HCT116 (cell line): ENCODE data around the gene ANTXR2. TPM values are rescaled to one million over a fixed set of nuclear protein-coding genes. Genes with fewer than 3 reads are reported as not detected.
A peak's percentile ranks its signal among the peaks of the same experiment; 100 is the strongest.

ENCODE experiments used
- ATAC-seq: fragments of 200-7000 bp; cut with Tn5 transposase; 2 replicates; pipeline ENCODE4 v1.9.1; 2020; ENCODE audit warnings: mild to moderate bottlenecking, moderate library complexity
- BruUV-seq: library from RNA; stranded (reverse); fragments of 400-500 nt; replicated peaks from 2 replicates; lab custom pipeline; 2021; lab: Mats Ljungman, UMichigan
- CTCF ChIA-PET: fragments of 300-600 bp; sonication (Branson Sonifier 250); formaldehyde crosslinking; loops from one replicate; lab custom pipeline; 2021; ENCODE audit warnings: antibody characterized with exemption; lab: Charles Lee
- POLR2A ChIA-PET: fragments of 300-600, 350-600 bp; sonication (Branson Sonifier 250); formaldehyde crosslinking; loops from one replicate; lab custom pipeline; 2021; ENCODE audit warnings: antibody characterized with exemption; lab: Charles Lee
- RAD21 ChIA-PET, 2 experiments: fragments of 300-600 bp; sonication (Branson Sonifier 250); formaldehyde crosslinking; loops; one replicate each; lab custom pipeline; 2023; ENCODE audit warnings: low total read pairs in 2 of 2; ENCODE audit not compliant: uncharacterized antibody in 2 of 2, unreplicated experiment in 2 of 2, low non-redundant PET in 1 of 2; lab: Charles Lee
- DNase-seq: peaks from one replicate; pipeline ENCODE4 v3.0.0-alpha.2; 2010; ENCODE audit warnings: low read depth, low spot score
- H2AFZ ChIP-seq: fragments of 200-600 bp; shearing (Covaris generic), sonication (generic); 2 replicates; pipeline ENCODE4 v1.6.1; 2017; ENCODE audit warnings: low read depth, mixed run types, mixed read lengths, antibody characterized with exemption, low read length; ENCODE audit not compliant: poor library complexity, severe bottlenecking
- H3K27ac ChIP-seq: 2 replicates; pipeline ENCODE4 v1.5.1; 2012; ENCODE audit warnings: low read depth, low read length
- H3K27me3 ChIP-seq: fragments of 200-600 bp; sonication (generic); 2 replicates; pipeline ENCODE4 v1.6.1; 2016; ENCODE audit warnings: mixed run types, low read length, mixed read lengths; ENCODE audit not compliant: insufficient read depth
- H3K36me3 ChIP-seq, 2 experiments: fragments of 200-500 bp in 1 of 2; fragments of 200-600 bp in 1 of 2; sonication (Bioruptor generic) in 1 of 2; sonication (generic) in 1 of 2; 2 replicates each; pipeline versions ENCODE4 v1.5.1 to v1.6.1; 2014 to 2016; ENCODE audit warnings: low read length in 2 of 2, inconsistent platforms in 1 of 2, mixed read lengths in 1 of 2, mixed run types in 1 of 2; ENCODE audit not compliant: insufficient read depth in 2 of 2, control insufficient read depth in 1 of 2
- H3K4me1 ChIP-seq, 2 experiments: fragments of 200-600 bp in 1 of 2; sonication (generic) in 1 of 2; 2 replicates each; pipeline versions ENCODE4 v1.5.1 to v1.6.1; 2012 to 2017; ENCODE audit warnings: low read length in 2 of 2, inconsistent platforms in 1 of 2, mild to moderate bottlenecking in 1 of 2, mixed read lengths in 1 of 2, mixed run types in 1 of 2, moderate library complexity in 1 of 2; ENCODE audit not compliant: insufficient read depth in 2 of 2, control insufficient read depth in 1 of 2
- H3K4me2 ChIP-seq: fragments of 200-600 bp; sonication (generic); 2 replicates; pipeline ENCODE4 v1.6.1; 2017; ENCODE audit warnings: mixed run types, low read length, mixed read lengths
- H3K4me3 ChIP-seq, 2 experiments: fragments of 200-600 bp in 1 of 2; sonication (generic) in 1 of 2; replicated peaks in 1 of 2; 2 replicates each; pipeline ENCODE4 v1.5.1; 2011 to 2016; ENCODE audit warnings: low read length in 2 of 2, control low read depth in 1 of 2, low read depth in 1 of 2, mild to moderate bottlenecking in 1 of 2, mixed read lengths in 1 of 2, mixed run types in 1 of 2
- H3K79me2 ChIP-seq: fragments of 200-600 bp; sonication (generic); 2 replicates; pipeline ENCODE4 v1.6.1; 2017; ENCODE audit warnings: mild to moderate bottlenecking, mixed run types, low read length, moderate library complexity, mixed read lengths; ENCODE audit not compliant: insufficient read depth
- H3K9ac ChIP-seq: fragments of 200-600 bp; sonication (generic); 2 replicates; pipeline ENCODE4 v1.6.1; 2016; ENCODE audit warnings: low read length, mixed read lengths
- H3K9me2 ChIP-seq: fragments of 200-600 bp; sonication (generic), shearing (Covaris generic); 2 replicates; pipeline ENCODE4 v1.6.1; 2017; ENCODE audit warnings: mixed run types, mild to moderate bottlenecking, moderate library complexity; ENCODE audit not compliant: insufficient read depth
- H3K9me3 ChIP-seq, 2 experiments: fragments of 200-500 bp in 1 of 2; fragments of 200-600 bp in 1 of 2; sonication (Bioruptor generic) in 1 of 2; sonication (generic) in 1 of 2; 2 replicates each; pipeline ENCODE4 v1.6.1; 2014 to 2017; ENCODE audit warnings: low read length in 2 of 2, mixed read lengths in 2 of 2, inconsistent platforms in 1 of 2, low read depth in 1 of 2, mild to moderate bottlenecking in 1 of 2, mixed run types in 1 of 2, moderate library complexity in 1 of 2; ENCODE audit not compliant: control insufficient read depth in 1 of 2, insufficient read depth in 1 of 2
- H4K20me1 ChIP-seq: fragments of 200-600 bp; sonication (generic), shearing (Covaris generic); 2 replicates; pipeline ENCODE4 v1.6.1; 2017; ENCODE audit warnings: mixed run types, mild to moderate bottlenecking, moderate library complexity; ENCODE audit not compliant: insufficient read depth
- CBX3 ChIP-seq: IDR thresholded peaks from 2 replicates; pipeline ENCODE4 v1.6.1; 2012; ENCODE audit warnings: low read depth
- CEBPB ChIP-seq: IDR thresholded peaks from 2 replicates; pipeline ENCODE4 v1.6.1; 2012; ENCODE audit warnings: low read depth
- EGR1 ChIP-seq: IDR thresholded peaks from 2 replicates; pipeline ENCODE4 v1.6.1; 2012; ENCODE audit warnings: low read depth
- ELF1 ChIP-seq: IDR thresholded peaks from 2 replicates; pipeline ENCODE4 v1.6.1; 2012; ENCODE audit warnings: low read depth, borderline replicate concordance
- EZH2 ChIP-seq: fragments of 200-600 bp; sonication (generic); IDR thresholded peaks from 2 replicates; pipeline ENCODE4 v1.6.1; 2017; ENCODE audit warnings: antibody characterized with exemption, mixed run types
- EZH2phosphoT487 ChIP-seq: fragments of 200-600 bp; IDR thresholded peaks from 2 replicates; pipeline ENCODE4 v1.6.1; 2018; ENCODE audit warnings: antibody characterized with exemption, borderline replicate concordance
- FOSL1 ChIP-seq: IDR thresholded peaks from 2 replicates; pipeline ENCODE4 v1.6.1; 2012; ENCODE audit warnings: low read depth
- JUND ChIP-seq: IDR thresholded peaks from 2 replicates; pipeline ENCODE4 v1.6.1; 2012
- MAX ChIP-seq: IDR thresholded peaks from 2 replicates; pipeline ENCODE4 v1.6.1; 2012
- POLR2A ChIP-seq: IDR thresholded peaks from 2 replicates; pipeline ENCODE4 v1.7.0; 2011; ENCODE audit warnings: borderline replicate concordance; ENCODE audit not compliant: insufficient read depth, insufficient read length; ENCODE audit errors: extremely low read depth
- POLR2AphosphoS5 ChIP-seq: IDR thresholded peaks from 2 replicates; pipeline ENCODE4 v1.6.1; 2011; ENCODE audit warnings: mild to moderate bottlenecking, low read depth, low read length, moderate library complexity
- RAD21 ChIP-seq: IDR thresholded peaks from 2 replicates; pipeline ENCODE4 v1.6.1; 2012; ENCODE audit warnings: low read depth, mild to moderate bottlenecking
- REST ChIP-seq: IDR thresholded peaks from 2 replicates; pipeline ENCODE4 v1.6.1; 2012; ENCODE audit warnings: low read depth
- SIN3A ChIP-seq: IDR thresholded peaks from 2 replicates; pipeline ENCODE4 v1.6.1; 2012; ENCODE audit warnings: low read depth
- SP1 ChIP-seq: IDR thresholded peaks from 2 replicates; pipeline ENCODE4 v1.6.1; 2012; ENCODE audit warnings: low read depth
- SRF ChIP-seq: IDR thresholded peaks from 2 replicates; pipeline ENCODE4 v1.6.1; 2012; ENCODE audit warnings: low read depth
- YY1 ChIP-seq: IDR thresholded peaks from 2 replicates; pipeline ENCODE4 v1.6.1; 2011; ENCODE audit warnings: low read length, low read depth, moderate library complexity, mild to moderate bottlenecking; ENCODE audit not compliant: insufficient replicate concordance; ENCODE audit errors: extremely low read depth
- ZBTB33 ChIP-seq: IDR thresholded peaks from 2 replicates; pipeline ENCODE4 v1.6.1; 2011; ENCODE audit warnings: mild to moderate bottlenecking, low read length, moderate library complexity; ENCODE audit not compliant: insufficient replicate concordance; ENCODE audit errors: extremely low read depth
- ZFX ChIP-seq: fragments of 450-650 bp; IDR thresholded peaks from 2 replicates; pipeline ENCODE4 v1.6.1; 2017
- ZNF274 ChIP-seq: fragments of 200-500 bp; sonication (Bioruptor generic); IDR thresholded peaks from 2 replicates; pipeline ENCODE4 v1.6.1; 2014; ENCODE audit warnings: mild to moderate bottlenecking, low read depth, low read length, inconsistent platforms
- intact Hi-C: fragments of 100-400 bp; cut with micrococcal nuclease; formaldehyde crosslinking; loops from 2 replicates; pipeline ENCODE4 v1.10.0; 2022
- total RNA-seq: library from RNA; stranded (reverse); gene quantifications from one replicate; pipeline ENCODE4 v1.2.1, GENCODE V29; 2021; ENCODE audit not compliant: unreplicated experiment
- TF ChIP-seq, protein P1 (sequence below), 3 experiments: fragments of 200-600 bp in 1 of 3; sonication (generic) in 1 of 3; IDR thresholded peaks in 2 of 3; conservative IDR thresholded peaks in 1 of 3; 2 replicates each; pipeline ENCODE4 v1.5.1; 2012 to 2017; ENCODE audit warnings: low read depth in 2 of 3, low read length in 2 of 3, antibody characterized with exemption in 1 of 3, borderline replicate concordance in 1 of 3, control low read depth in 1 of 3, mild to moderate bottlenecking in 1 of 3, mixed read lengths in 1 of 3, mixed run types in 1 of 3, moderate library complexity in 1 of 3; ENCODE audit not compliant: insufficient read depth in 1 of 3
- TF ChIP-seq, protein P2 (sequence below): IDR thresholded peaks from 2 replicates; pipeline ENCODE4 v1.6.1; 2012

Gene ANTXR2
- total RNA-seq, 1 experiment from 2014 or later: 6.3 TPM

DNA sequence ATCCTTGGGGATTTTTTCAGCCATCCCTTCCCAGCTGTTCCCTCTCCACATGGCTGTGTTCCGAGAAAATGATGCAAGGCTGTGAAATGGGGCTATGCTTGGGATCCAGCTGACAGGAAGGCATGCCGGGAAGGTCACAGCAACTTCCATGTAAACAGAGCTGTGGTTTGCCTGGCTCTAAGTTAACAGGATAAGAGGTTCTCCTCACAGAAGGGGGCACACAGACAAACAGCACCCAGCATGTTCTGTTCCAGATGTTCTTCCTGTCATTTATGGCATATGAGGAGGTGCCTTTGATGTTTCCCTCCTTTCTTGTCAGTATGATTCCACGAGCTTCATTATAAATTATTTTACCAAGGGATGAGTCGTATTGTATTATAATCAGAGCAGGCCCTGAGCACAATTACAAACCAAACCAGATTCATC is 220.7 kb downstream of the ANTXR2 start:
- ATAC-seq (no peak), DNase-seq (peak; percentile 40)
- H3K9me3 ChIP-seq: no peaks in the 10 kb centered on the region
- ChIA-PET POLR2A (no interaction called here), RAD21 (no interaction called here), CTCF (no interaction called here)
- no peak overlapping the region for H3K4me2 ChIP-seq
- intact Hi-C loops: no loop called here
- no peaks in the 10 kb centered on the region for H4K20me1 ChIP-seq
- no TSS peak for BruUV-seq
- H3K27ac ChIP-seq: no peak overlapping the region
- H3K27me3 ChIP-seq: no peaks in the 10 kb centered on the region
- H3K36me3 ChIP-seq: no peaks in the 10 kb centered on the region
- H3K4me1 ChIP-seq: no peaks in the 10 kb centered on the region
- H2AFZ ChIP-seq: no peak overlapping the region
- H3K79me2 ChIP-seq: no peaks in the 10 kb centered on the region
- no peaks in the 10 kb centered on the region for H3K9me2 ChIP-seq
- no peak overlapping the region for H3K4me3 ChIP-seq
- no peak overlapping the region for H3K9ac ChIP-seq
- TF ChIP-seq SRF (no peak), FOSL1 (no peak), CBX3 (peak; percentile 58; the same call in 1 of the 2 replicates), ZFX (no peak), EZH2 (no peak), MAX (peak; percentile 89), ELF1 (no peak), ZNF274 (no peak), ZBTB33 (no peak), JUND (no peak), CEBPB (peak; percentile 91), POLR2AphosphoS5 (peak; percentile 52; the same call in 1 of the 2 replicates), EZH2phosphoT487 (no peak), EGR1 (no peak), SP1 (peak; percentile 41), SIN3A (no peak), POLR2A (no peak), REST (no peak), YY1 (peak; percentile 54), RAD21 (no peak)
- TF ChIP-seq, protein P1, sequence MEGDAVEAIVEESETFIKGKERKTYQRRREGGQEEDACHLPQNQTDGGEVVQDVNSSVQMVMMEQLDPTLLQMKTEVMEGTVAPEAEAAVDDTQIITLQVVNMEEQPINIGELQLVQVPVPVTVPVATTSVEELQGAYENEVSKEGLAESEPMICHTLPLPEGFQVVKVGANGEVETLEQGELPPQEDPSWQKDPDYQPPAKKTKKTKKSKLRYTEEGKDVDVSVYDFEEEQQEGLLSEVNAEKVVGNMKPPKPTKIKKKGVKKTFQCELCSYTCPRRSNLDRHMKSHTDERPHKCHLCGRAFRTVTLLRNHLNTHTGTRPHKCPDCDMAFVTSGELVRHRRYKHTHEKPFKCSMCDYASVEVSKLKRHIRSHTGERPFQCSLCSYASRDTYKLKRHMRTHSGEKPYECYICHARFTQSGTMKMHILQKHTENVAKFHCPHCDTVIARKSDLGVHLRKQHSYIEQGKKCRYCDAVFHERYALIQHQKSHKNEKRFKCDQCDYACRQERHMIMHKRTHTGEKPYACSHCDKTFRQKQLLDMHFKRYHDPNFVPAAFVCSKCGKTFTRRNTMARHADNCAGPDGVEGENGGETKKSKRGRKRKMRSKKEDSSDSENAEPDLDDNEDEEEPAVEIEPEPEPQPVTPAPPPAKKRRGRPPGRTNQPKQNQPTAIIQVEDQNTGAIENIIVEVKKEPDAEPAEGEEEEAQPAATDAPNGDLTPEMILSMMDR (IDR thresholded peaks at IDR 0.05 in 2 of 3, conservative IDR thresholded peaks at IDR 0.05 in 1 of 3; ENCODE audit: borderline replicate concordance in 1 of 3, insufficient read depth in 1 of 3, low read depth in 2 of 3, low read length in 2 of 3): no peak
- TF ChIP-seq, protein P2, sequence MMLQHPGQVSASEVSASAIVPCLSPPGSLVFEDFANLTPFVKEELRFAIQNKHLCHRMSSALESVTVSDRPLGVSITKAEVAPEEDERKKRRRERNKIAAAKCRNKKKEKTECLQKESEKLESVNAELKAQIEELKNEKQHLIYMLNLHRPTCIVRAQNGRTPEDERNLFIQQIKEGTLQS: no peak
